ENCODE data around the gene CCDC102A. TPM values are rescaled to one million over a fixed set of nuclear protein-coding genes. Genes with fewer than 3 reads are reported as not detected.
A peak's percentile ranks its signal among the peaks of the same experiment; 100 is the strongest.

Gene CCDC102A
- total and polyA plus RNA-seq, 9 of the 15 experiments (the other 6 are each of a cell fraction or from before 2014, with no cell fraction given): 0.03 to 4.9 (median 1.4) TPM

DNA sequence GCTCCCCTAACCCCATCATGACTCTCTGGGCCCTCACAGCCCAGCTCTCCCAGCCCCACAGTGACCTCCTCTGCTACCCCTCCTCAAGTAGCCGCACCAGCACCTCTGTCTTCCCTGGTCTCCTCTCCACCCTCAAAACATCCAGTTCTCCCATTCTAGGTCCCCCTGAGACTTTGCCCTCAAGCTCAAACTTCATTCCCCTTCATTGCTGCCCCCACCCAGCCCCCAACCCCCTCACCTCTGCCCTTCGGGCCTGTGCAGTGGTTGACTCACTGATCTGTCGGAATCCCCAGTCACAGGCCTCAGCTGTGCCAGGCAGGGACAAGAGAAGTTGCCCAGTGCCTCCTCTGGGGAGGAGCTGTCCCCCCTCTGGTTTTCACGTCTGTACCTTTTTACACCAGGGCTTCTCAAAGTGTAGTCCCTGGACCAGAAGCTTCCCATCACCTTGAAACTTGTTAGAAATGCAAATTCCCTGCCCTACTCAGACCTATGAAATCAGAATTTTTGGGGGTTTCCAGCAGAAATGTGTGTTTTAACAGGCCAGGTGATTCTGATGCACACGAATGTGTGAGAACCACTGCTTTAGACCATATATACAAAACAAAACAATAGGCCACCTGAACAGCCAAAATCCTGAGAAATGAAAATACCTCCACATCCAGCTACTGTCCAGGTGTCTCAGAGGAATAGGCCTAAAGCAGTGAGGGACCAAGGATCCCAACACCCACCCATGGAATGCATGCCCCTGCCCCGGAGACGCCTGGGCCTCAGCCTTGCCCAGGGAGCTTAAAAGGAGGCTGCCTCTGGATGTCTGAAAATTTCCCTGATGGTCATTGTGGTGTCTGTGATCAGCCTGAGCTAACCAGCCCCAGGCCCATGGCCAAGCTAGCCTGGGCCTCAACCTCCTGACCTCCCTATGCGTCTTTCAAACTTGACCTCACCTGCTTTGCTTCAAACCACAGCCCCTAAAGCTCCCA is 49.2 kb downstream of the CCDC102A start (continued):
- no peak for TF ChIP-seq TSHZ1 (CRISPR knock-in tag; IDR thresholded peaks at IDR 0.05)

DNA sequence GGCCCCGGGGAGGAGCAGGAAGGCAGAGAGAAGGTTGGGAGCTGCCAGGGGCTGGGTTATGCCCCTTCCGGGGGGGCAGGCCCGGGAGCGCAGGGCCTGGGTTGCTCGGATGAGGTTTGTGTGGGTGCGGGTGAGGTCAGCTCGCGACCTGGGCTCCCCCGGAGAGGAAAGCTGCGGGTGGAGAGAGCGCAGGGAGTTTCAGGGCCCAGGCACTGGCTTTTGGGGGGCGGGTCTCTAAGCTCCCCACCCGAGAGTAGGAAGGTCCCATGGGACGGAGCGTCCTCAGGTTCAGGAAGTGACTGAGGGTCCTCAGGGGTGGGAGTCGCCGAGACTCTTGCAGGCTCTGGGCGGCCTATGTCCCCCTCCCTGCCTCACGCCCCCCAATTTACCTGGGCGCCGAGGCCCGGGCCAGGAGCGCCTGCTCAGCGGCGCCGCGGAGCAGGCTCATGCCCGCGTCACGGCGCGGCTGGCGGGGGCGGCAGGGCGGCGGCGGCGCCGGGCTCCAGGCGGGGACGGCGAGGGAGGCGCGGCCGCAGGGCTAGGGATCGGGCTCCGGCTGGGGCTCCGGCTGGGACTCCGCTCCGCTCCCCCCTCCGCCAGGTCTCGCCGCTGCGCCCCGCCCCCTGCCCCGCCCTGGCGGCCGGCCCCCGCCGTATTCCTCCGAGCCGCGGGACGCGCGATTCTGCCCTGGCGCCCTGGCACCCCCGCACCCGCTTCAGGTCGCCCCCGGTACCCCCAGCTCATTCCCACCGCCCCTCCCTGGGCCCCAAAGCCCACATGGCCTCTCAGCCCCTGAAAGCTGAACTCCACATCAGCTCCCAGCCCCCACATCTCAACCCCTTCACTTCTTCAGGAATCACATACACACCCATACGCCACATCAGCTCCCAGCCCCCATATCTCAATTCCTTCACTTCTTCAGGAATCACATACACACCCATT is 50.2 kb downstream of the CCDC102A start, which contains the start of gene DOK4:
TSS of gene DOK4 (minus strand) at position 578 of the 942 bp plus-strand sequence. CDS start 6,986 bp downstream, outside the sequence.
- FAIRE-seq: no peak
- H3K9ac ChIP-seq (ENCODE audit: insufficient read depth in 1 of 2, low read depth in 2 of 2, low read length in 2 of 2): peak within 1 kb of the TSS; percentile 43 to 91; a peak in 3 of 4 replicates
- TF ChIP-seq TRIM28 (IDR thresholded peaks at IDR 0.05): no peak
- TF ChIP-seq TCF15 (CRISPR knock-in tag; IDR thresholded peaks at IDR 0.05): no peak
- TF ChIP-seq NFIC (IDR thresholded peaks at IDR 0.05): peak; percentile 71
- TF ChIP-seq RBFOX2 (IDR thresholded peaks at IDR 0.05; ENCODE audit: low read depth, low read length): 0 out of 2 replicates have a peak, but pooled peaks have one; percentile 38
- 0 out of 2 replicates have a peak, but pooled peaks have one; percentile 35 for TF ChIP-seq ETS1 (conservative IDR thresholded peaks at IDR 0.05; ENCODE audit: control insufficient read depth, low read depth, low read length)
- peak; percentile 28; the same call in 1 of the 2 replicates for TF ChIP-seq GABPB1 (CRISPR knock-in tag; IDR thresholded peaks at IDR 0.05)
- TF ChIP-seq CTBP1 (IDR thresholded peaks at IDR 0.05; ENCODE audit: borderline replicate concordance): peak; percentile 55; the same call in 1 of the 2 replicates

More for the DNA sequence above, 50.2 kb downstream of the CCDC102A start, which contains the start of gene DOK4:
- peaks cover 6 to 35% of the 10 kb centered on the region in 2 experiments; a peak in 3 of 5 replicates for H3K4me1 ChIP-seq (replicated peaks in 1 of 2; ENCODE audit: control insufficient read depth in 2 of 2, insufficient read depth in 2 of 2, low read length in 2 of 2)
- H3K4me2 ChIP-seq (ENCODE audit: insufficient read depth, low read length): peak within 1 kb of the TSS; percentile 80
- peak within 1 kb of the TSS; percentile 87 for H2AFZ ChIP-seq (ENCODE audit: low read depth, low read length)
- H3K79me2 ChIP-seq (ENCODE audit: control insufficient read depth, insufficient read depth, low read length): no peaks in the 10 kb centered on the region
- POLR2A ChIA-PET: interaction anchor here (0.7 to 1.3 kb wide), 3 partner anchors 9 to 32 kb away, joined by 3 to 4 read pairs (median 3); no protein-coding TSS in a partner anchor
- BruUV-seq (replicated peaks): no TSS peak
- CTCF ChIA-PET (ENCODE audit: low intra/inter-chr PET ratio): no interaction called here
- under 1% methylated on average over 20 of the region's 73 CpGs for WGBS (ENCODE audit: insufficient coverage, low coverage, missing lambda C conversion rate)
- DNase-seq (ENCODE audit: extremely low read depth in 1 of 4, low spot score in 3 of 4): peak; percentile 88 to 97 (median 97)
- H3K27ac ChIP-seq (ENCODE audit: extremely low read depth, low read depth, low read length): no peak within 1 kb of the TSS
- H3K9me1 ChIP-seq (ENCODE audit: control insufficient read depth, insufficient read depth, low read length): no peaks in the 10 kb centered on the region
- intact Hi-C loops (cut with micrococcal nuclease) (no loop called here), in situ Hi-C loops (cut with MboI) (no loop called here)
- H4K20me1 ChIP-seq (replicated peaks; ENCODE audit: control insufficient read depth, insufficient read depth, low read length): no peaks in the 10 kb centered on the region
- no peaks in the 10 kb centered on the region for H3K36me3 ChIP-seq (ENCODE audit: control insufficient read depth, insufficient read depth, low read length)
- H3K27me3 ChIP-seq (ENCODE audit: control insufficient read depth in 2 of 2, insufficient read depth in 2 of 2, low read length in 2 of 2): no peaks in the 10 kb centered on the region
- peak; percentile 99 for ATAC-seq
- H3K4me3 ChIP-seq: peak within 1 kb of the TSS; percentile 44
- H3K9me3 ChIP-seq (replicated peaks; ENCODE audit: control insufficient read depth, insufficient read depth, low read depth, low read length): no peaks in the 10 kb centered on the region

Data from K562 (cell line).